ENCODE data around the gene CRYGD.

The CRYGD gene

GRCh38 chr2:208096080-208096479 is 28.2 kb downstream of the CRYGD start:
- DNase-seq: no peak
- Mint-ChIP-seq H3K4me1 (no peaks in the 10 kb centered on the region), H3K4me3 (no peak overlapping the region), H3K27me3 (ENCODE audit: low read depth, poor library complexity) (peaks cover 9% of the 10 kb centered on the region), H3K27ac (peak overlapping the region; percentile 10), H3K9me3 (no peaks in the 10 kb centered on the region), H3K36me3 (ENCODE audit: low read depth) (no peaks in the 10 kb centered on the region)
- TF ChIP-seq CTCF (IDR thresholded peaks at IDR 0.05): no peak

GRCh38 chr2:208093128-208093527 is 31.2 kb downstream of the CRYGD start:
- H3K4me1 Mint-ChIP-seq: no peaks in the 10 kb centered on the region
- no peak for DNase-seq
- peaks cover 3% of the 10 kb centered on the region for H3K9me3 Mint-ChIP-seq
- no peaks in the 10 kb centered on the region for H3K36me3 Mint-ChIP-seq (ENCODE audit: low read depth)
- no peak overlapping the region for H3K4me3 Mint-ChIP-seq
- peaks cover 11% of the 10 kb centered on the region for H3K27me3 Mint-ChIP-seq (ENCODE audit: low read depth, poor library complexity)
- no peak overlapping the region for H3K27ac Mint-ChIP-seq
- no peak for TF ChIP-seq CTCF (IDR thresholded peaks at IDR 0.05)

GRCh38 chr2:208092093-208092832 is 32.1 kb downstream of the CRYGD start:
- H3K27me3 Mint-ChIP-seq (ENCODE audit: low read depth, poor library complexity): peaks cover 6% of the 10 kb centered on the region
- no peak overlapping the region for H3K27ac Mint-ChIP-seq
- H3K4me1 Mint-ChIP-seq: no peaks in the 10 kb centered on the region
- no peak overlapping the region for H3K4me3 Mint-ChIP-seq
- DNase-seq: no peak
- TF ChIP-seq CTCF (IDR thresholded peaks at IDR 0.05): no peak
- H3K36me3 Mint-ChIP-seq (ENCODE audit: low read depth): no peaks in the 10 kb centered on the region
- peaks cover 3% of the 10 kb centered on the region for H3K9me3 Mint-ChIP-seq

GRCh38 chr2:208090420-208090819 is 33.9 kb downstream of the CRYGD start:
- Mint-ChIP-seq H3K27me3 (ENCODE audit: low read depth, poor library complexity) (peaks cover 6% of the 10 kb centered on the region), H3K4me1 (no peaks in the 10 kb centered on the region), H3K9me3 (peaks cover 3% of the 10 kb centered on the region), H3K4me3 (no peak overlapping the region), H3K36me3 (ENCODE audit: low read depth) (no peaks in the 10 kb centered on the region), H3K27ac (no peak overlapping the region)
- DNase-seq: no peak
- TF ChIP-seq CTCF (IDR thresholded peaks at IDR 0.05): no peak

- no peak for DNase-seq
- TF ChIP-seq CTCF (IDR thresholded peaks at IDR 0.05): no peak
- no peak overlapping the region for H3K27ac Mint-ChIP-seq
- H3K9me3 Mint-ChIP-seq: peaks cover 8% of the 10 kb centered on the region
- H3K4me1 Mint-ChIP-seq: no peaks in the 10 kb centered on the region
- H3K27me3 Mint-ChIP-seq (ENCODE audit: low read depth, poor library complexity): peaks cover 10% of the 10 kb centered on the region
- no peak overlapping the region for H3K4me3 Mint-ChIP-seq
- no peaks in the 10 kb centered on the region for H3K36me3 Mint-ChIP-seq (ENCODE audit: low read depth)
Observed at GRCh38 chr2:208086029-208086428, 38.3 kb downstream of the CRYGD start.

GRCh38 chr2:208083807-208084206 is 40.5 kb downstream of the CRYGD start:
- DNase-seq: no peak
- TF ChIP-seq CTCF (IDR thresholded peaks at IDR 0.05): no peak
- Mint-ChIP-seq H3K4me3 (no peak overlapping the region), H3K27ac (no peak overlapping the region), H3K27me3 (ENCODE audit: low read depth, poor library complexity) (peaks cover 11% of the 10 kb centered on the region), H3K4me1 (no peaks in the 10 kb centered on the region), H3K36me3 (ENCODE audit: low read depth) (no peaks in the 10 kb centered on the region), H3K9me3 (peaks cover 20% of the 10 kb centered on the region)

Data from nephron progenitor cell (in vitro differentiated cells).